Measurements from ENCODE around the gene RPL7A. TPM values are rescaled to one million over a fixed set of nuclear protein-coding genes. Genes with fewer than 3 reads are reported as not detected.
"Not testable (repeated sequence)": the region's sequence is repeated elsewhere in the genome, so short reads cannot be mapped to it uniquely, and the experiment has no call there.

The RPL7A gene
- 998 and 1,156 TPM in 2 replicates for total RNA-seq (2014; rRNA removed)
- Bru-seq, nascent RNA, result percentile 100 among the genes with signal in this experiment
- BruChase-seq, experiment 1, labeled RNA remaining after a 6-hour chase, result percentile 100 among the genes with signal in this experiment
- BruChase-seq, experiment 2, labeled RNA remaining after a 2-hour chase, result percentile 99 among the genes with signal in this experiment
- long read RNA-seq, transcript RPL7A-202 (8 exons, 891 nt), result major isoform, 143 of 301 reads
- long read RNA-seq, partial matches to known transcripts, result 149 of 301 reads
- long read RNA-seq, other reads (novel, unspliced or antisense), result 3 of 301 reads

- H3K27ac ChIP-seq (ENCODE audit: low read length), result peak within 1 kb of the TSS; percentile 73
- H3K4me2 ChIP-seq (ENCODE audit: low read length), result peak within 1 kb of the TSS; percentile 93
- H3K36me3 ChIP-seq (ENCODE audit: low read depth, low read length), result peaks cover 41% of the 10 kb centered on the region
- no peaks in the 10 kb centered on the region for H3K9me2 ChIP-seq (replicated peaks; ENCODE audit: low read length)
- no TSS peak for BruUV-seq (replicated peaks)
- H3K79me2 ChIP-seq (ENCODE audit: low read length), result peaks cover 48% of the 10 kb centered on the region
- TF ChIP-seq EZH2 (IDR thresholded peaks at IDR 0.05; ENCODE audit: low read length, unreplicated experiment) (no peak), EZH2phosphoT487 (IDR thresholded peaks at IDR 0.05; ENCODE audit: borderline replicate concordance, low read length) (no peak)
- TF ChIP-seq, protein P1, sequence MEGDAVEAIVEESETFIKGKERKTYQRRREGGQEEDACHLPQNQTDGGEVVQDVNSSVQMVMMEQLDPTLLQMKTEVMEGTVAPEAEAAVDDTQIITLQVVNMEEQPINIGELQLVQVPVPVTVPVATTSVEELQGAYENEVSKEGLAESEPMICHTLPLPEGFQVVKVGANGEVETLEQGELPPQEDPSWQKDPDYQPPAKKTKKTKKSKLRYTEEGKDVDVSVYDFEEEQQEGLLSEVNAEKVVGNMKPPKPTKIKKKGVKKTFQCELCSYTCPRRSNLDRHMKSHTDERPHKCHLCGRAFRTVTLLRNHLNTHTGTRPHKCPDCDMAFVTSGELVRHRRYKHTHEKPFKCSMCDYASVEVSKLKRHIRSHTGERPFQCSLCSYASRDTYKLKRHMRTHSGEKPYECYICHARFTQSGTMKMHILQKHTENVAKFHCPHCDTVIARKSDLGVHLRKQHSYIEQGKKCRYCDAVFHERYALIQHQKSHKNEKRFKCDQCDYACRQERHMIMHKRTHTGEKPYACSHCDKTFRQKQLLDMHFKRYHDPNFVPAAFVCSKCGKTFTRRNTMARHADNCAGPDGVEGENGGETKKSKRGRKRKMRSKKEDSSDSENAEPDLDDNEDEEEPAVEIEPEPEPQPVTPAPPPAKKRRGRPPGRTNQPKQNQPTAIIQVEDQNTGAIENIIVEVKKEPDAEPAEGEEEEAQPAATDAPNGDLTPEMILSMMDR (conservative IDR thresholded peaks at IDR 0.05; ENCODE audit: low read depth, low read length), result no peak
- peaks cover 24% of the 10 kb centered on the region for H4K20me1 ChIP-seq (ENCODE audit: low read length)
- peak within 1 kb of the TSS; percentile 63 for H2AFZ ChIP-seq (ENCODE audit: low read length)
- H3K27me3 ChIP-seq (ENCODE audit: low read length), result no peaks in the 10 kb centered on the region
- POLR2A ChIA-PET (ENCODE audit: unreplicated experiment), result no interaction called here
- peaks cover 13% of the 10 kb centered on the region for H3K4me1 ChIP-seq (ENCODE audit: insufficient read depth, low read length)
- H3K9ac ChIP-seq (ENCODE audit: low read length), result peak within 1 kb of the TSS; percentile 100
- H3K9me3 ChIP-seq (ENCODE audit: low read length), result no peaks in the 10 kb centered on the region
- DNase-seq (peak; percentile 91), ATAC-seq (peak; percentile 71)
- intact Hi-C loops (cut with micrococcal nuclease), result no loop called here
- peaks cover 7% of the 10 kb centered on the region for H3F3A ChIP-seq (ENCODE audit: low read length, unreplicated experiment)
- H3K4me3 ChIP-seq (ENCODE audit: low read length), result peak within 1 kb of the TSS; percentile 100
- CTCF ChIA-PET, result no interaction called here
These were observed at the start of gene RPL7A, which contains the start of gene MED22 for GRCh38 chr9:133347985-133348717. RPL7A (plus strand) TSS chr9:133348218; CDS start chr9:133348244, 26 bp downstream. MED22 (minus strand) TSS chr9:133348131; CDS start chr9:133346662, 1,469 bp downstream.

DNA sequence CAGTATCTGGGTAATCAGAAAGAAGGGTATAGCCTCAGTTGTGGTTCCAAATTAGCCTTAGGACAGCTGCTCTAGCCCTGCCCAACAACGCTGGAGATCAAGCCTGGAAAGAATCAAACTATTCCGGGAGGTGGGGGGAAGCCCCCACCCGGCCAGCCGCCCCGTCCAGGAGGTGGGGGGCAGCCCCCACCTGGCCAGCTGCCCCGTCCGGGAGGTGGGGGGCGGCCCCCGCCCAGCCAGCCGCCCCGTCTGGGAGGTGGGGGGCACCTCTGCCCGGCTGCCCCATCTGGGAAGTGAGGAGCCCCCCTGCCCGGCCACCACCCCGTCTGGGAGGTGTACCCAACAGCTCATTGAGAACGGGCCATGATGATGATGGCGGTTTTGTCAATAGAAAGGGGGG lies 48.0 kb upstream of the RPL7A start:
- DNase-seq; intact Hi-C loops (cut with micrococcal nuclease); POLR2A ChIA-PET (ENCODE audit: unreplicated experiment); H3K9me2 ChIP-seq (replicated peaks; ENCODE audit: low read length); H3K79me2 ChIP-seq (ENCODE audit: low read length); CTCF ChIA-PET; H3K27me3 ChIP-seq (ENCODE audit: low read length); H3K4me2 ChIP-seq (ENCODE audit: low read length); BruUV-seq (replicated peaks); H3K4me3 ChIP-seq (ENCODE audit: low read length); H4K20me1 ChIP-seq (ENCODE audit: low read length); H3K36me3 ChIP-seq (ENCODE audit: low read depth, low read length); H3K9me3 ChIP-seq (ENCODE audit: low read length); ATAC-seq; H3K9ac ChIP-seq (ENCODE audit: low read length); H2AFZ ChIP-seq (ENCODE audit: low read length); H3K27ac ChIP-seq (ENCODE audit: low read length); H3K4me1 ChIP-seq (ENCODE audit: insufficient read depth, low read length); H3F3A ChIP-seq (ENCODE audit: low read length, unreplicated experiment): not testable (repeated sequence)

- intact Hi-C loops (cut with micrococcal nuclease), result no loop called here
- no peak overlapping the region for H3K4me2 ChIP-seq (ENCODE audit: low read length)
- DNase-seq (no peak), ATAC-seq (no peak)
- H3K9ac ChIP-seq (ENCODE audit: low read length), result no peak overlapping the region
- no TSS peak for BruUV-seq (replicated peaks)
- H3K36me3 ChIP-seq (ENCODE audit: low read depth, low read length), result no peaks in the 10 kb centered on the region
- H3K27me3 ChIP-seq (ENCODE audit: low read length), result peaks cover 3% of the 10 kb centered on the region; the same call in 1 of the 2 replicates
- H3K4me1 ChIP-seq (ENCODE audit: insufficient read depth, low read length), result no peaks in the 10 kb centered on the region
- no peaks in the 10 kb centered on the region for H3F3A ChIP-seq (ENCODE audit: low read length, unreplicated experiment)
- H3K9me2 ChIP-seq (replicated peaks; ENCODE audit: low read length), result no peaks in the 10 kb centered on the region
- H3K9me3 ChIP-seq (ENCODE audit: low read length), result no peaks in the 10 kb centered on the region
- H4K20me1 ChIP-seq (ENCODE audit: low read length), result no peaks in the 10 kb centered on the region
- ChIA-PET POLR2A (ENCODE audit: unreplicated experiment) (no interaction called here), CTCF (no interaction called here)
- H3K27ac ChIP-seq (ENCODE audit: low read length), result no peak overlapping the region
- no peaks in the 10 kb centered on the region for H3K79me2 ChIP-seq (ENCODE audit: low read length)
- H2AFZ ChIP-seq (ENCODE audit: low read length), result no peak overlapping the region
- TF ChIP-seq EZH2 (IDR thresholded peaks at IDR 0.05; ENCODE audit: low read length, unreplicated experiment) (no peak), EZH2phosphoT487 (IDR thresholded peaks at IDR 0.05; ENCODE audit: borderline replicate concordance, low read length) (no peak)
- TF ChIP-seq, protein P1 (conservative IDR thresholded peaks at IDR 0.05; ENCODE audit: low read depth, low read length), result no peak
- H3K4me3 ChIP-seq (ENCODE audit: low read length), result no peak overlapping the region
These were observed 46.5 kb upstream of the RPL7A start for GRCh38 chr9:133301253-133302230.
